NCI-H1930 (cell line): ENCODE data around the gene ACACA.
A peak's percentile ranks its signal among the peaks of the same experiment; 100 is the strongest.

Source experiments
- DNase-seq, 2 experiments: peaks; one replicate each; lab custom pipeline; 2025; lab: John Stamatoyannopoulos, UW

ACACA gene

DNA sequence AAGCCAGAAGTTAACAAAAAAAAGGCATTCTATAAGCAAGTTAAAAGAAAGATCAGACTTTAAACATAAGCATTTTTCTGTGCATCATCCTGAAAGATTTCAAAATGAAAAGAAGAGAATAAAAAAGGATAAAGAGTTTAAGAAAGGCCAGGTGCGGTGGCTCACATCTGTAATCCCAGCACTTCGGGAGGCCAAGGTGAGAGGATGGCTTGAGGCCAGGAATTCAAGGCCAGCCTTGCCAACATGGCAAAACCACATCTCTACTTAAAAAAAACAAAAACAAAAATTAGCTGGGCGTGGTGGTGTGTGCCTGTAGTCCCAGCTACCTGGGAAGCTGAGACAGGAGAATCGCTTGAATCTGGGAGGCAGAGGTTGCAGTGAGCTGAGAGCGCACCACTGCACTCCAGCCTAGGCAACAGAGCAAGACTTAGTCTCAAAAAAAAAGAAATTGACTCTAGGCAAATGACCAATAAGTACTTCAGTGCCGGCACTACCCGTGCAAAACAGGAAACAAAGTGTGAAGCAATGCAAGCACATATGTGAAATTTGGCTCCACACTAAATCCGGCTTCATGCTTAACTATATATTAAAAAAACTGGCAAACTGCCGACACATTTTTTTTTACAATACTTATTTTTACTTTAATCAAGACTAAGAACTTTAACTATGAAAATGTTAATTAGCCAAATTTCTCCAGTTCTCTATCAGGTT lies 114.1 kb downstream of the ACACA start:
- no peak for DNase-seq

DNA sequence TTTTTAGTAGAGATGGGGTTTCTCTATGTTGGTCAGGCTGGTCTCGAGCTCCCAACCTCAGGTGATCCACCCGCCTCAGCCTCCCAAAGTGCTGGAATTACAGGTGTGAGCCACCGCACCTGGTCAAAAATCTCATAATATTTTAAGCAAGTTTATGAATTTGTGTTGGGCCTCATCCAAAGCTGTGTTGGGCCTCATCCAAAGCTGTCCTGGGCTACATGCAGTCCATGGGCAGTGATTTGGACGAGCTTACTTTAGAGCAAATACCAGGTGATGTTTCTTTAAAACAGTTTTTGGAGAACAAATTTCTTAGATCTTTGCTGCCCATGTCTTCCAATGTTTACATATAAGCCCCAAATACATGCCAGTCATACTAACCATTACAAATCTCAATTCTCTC lies 115.3 kb downstream of the ACACA start:
- no peak for DNase-seq

DNA sequence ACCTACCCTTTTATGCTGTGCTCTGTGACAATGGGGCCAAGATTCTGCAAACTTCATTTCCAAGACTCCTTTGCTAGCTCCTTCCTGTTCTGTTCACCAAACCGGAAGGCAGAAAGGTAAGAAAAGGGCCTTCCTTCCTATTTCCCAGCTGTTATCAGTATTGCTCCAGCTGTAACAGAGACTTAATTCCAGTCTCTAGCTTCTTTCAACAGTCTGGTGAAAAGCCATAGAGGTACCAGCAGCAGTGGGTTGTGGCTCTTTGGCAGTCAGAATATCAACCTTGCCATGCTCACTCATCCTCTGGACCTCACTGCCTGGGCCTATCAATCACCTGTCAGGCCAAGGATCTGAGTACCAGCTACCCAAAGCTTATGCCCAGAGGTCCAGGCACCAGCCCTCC lies 120.2 kb downstream of the ACACA start:
- DNase-seq, result no peak

DNA sequence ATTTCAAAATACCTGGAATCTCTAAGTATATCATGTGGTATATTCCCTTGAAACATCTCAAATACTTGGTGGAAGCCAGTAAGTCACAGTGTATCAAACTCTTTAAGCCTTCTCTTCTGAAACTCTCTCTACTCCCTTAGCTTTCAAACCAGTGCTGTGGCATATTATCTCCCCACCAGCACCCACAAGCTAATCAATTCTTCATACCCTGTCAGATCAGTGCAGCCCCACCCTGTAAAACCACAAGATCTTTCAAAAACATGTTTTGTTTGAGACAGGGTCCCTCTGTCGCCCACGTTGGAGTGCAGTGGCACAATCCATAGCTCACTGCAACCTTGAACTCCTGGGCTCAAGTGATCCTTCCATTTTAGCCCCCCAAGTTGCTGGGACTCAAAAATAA lies 122.4 kb downstream of the ACACA start:
- no peak for DNase-seq

DNA sequence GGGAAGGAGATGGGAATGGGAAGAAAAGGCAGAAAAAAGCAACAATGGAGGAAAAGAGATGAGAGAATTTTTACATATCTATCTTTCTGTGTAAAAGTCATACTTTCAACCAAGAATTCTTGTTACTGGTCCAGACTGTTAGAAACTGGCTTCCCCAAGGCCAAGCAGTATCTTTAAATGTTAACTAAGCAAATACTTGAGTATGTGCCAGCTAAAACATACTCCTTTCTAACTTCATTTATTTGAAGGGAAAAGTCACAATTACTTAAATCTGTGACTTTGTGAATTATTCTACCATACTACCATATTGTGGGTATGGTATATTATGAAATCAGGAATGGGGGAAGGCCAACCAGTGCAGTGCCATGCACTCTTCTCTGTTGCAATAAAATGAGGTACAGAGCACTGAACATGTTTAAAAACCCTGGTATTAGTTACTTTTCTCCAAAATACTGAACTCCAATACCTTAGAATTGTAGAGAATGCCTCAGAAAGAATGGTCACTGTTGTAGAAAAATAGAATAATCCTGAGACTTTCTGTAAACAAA lies 123.1 kb downstream of the ACACA start:
- DNase-seq, result no peak

DNA sequence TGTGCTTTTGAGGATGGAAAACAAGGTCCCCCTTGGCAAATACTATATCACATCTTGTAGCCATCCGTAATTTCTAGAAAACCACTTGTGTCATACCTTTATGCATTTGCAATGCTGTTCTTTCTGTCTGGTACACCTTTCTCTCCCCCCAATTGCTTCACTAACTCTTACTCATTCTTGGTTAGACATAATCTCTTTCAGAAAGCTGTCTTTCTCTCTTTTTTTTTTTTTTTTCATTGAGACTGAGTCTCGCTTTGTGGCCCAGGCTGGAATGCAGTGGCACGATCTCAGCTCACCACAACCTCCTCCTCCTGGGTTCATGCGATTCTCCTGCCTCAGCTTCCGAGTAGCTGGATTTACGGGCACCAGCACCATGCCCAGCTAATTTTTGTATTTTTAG lies 125.8 kb downstream of the ACACA start:
- DNase-seq, result no peak

DNA sequence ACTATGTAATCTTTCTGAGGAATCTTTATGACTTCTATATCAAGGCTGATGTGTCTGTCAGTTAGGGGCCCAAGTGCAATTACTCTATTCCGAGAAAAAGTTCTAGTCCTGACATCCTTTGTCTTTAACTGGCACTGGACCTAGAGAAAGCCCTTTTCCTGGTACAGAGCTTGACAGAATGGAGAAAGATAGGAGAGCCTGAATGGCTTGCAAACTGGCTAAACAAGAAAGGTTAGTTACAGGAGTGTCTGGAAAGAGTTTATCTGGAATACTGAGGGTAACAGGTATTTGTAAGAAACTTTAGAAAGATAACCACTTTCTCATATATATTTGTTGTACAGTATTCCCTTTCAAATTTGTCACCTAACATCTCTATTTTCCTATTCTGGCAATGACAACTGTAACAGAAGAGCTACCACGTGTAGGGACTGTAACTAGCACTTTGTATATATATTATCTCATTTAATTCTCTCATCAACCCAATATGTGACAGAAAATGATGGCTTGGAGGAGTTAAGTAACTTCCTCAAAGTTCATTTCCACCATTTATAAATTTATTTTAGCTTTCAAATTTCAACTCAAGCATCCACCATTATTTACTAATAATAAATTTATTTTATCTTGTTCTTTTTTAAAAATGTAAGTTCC lies 128.3 kb downstream of the ACACA start:
- no peak for DNase-seq

DNA sequence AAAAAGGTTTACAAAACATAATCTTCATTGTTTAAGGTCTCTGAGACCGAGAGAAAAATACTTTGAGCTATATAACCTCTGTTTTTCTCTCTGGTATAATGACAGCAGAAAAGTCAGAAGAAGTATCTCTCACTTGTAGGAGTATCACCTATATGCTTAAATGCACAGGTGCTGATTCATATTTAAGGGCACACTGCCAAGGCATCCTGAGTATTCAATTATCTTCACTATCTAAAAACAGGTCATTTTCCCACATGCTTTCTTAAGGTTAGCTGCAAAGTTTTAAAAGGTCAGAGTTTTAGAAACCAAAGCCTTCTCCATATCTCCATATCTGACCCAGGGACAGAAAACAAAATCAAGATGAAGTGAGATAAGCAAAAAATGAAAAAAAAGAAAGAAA lies 130.2 kb downstream of the ACACA start:
- DNase-seq, result no peak

DNA sequence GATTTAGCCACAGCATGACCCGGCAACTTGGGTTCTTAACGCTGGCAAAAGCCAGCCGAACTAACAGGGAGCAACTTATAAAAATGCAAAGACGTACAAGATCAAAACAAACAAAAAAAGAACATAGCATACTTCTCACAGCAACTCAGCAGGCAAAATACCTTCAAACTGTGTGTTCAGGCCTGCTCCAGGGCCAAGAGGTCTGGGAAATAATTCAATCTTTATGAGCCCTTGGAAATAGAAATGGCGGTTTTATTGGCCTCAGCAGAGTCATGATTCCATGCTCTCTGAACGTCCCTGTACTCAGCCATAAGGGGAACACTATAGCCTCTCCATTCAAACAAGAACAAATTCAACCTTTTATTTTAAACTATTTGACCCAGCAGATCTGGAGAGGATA lies 132.2 kb downstream of the ACACA start:
- no peak for DNase-seq

DNA sequence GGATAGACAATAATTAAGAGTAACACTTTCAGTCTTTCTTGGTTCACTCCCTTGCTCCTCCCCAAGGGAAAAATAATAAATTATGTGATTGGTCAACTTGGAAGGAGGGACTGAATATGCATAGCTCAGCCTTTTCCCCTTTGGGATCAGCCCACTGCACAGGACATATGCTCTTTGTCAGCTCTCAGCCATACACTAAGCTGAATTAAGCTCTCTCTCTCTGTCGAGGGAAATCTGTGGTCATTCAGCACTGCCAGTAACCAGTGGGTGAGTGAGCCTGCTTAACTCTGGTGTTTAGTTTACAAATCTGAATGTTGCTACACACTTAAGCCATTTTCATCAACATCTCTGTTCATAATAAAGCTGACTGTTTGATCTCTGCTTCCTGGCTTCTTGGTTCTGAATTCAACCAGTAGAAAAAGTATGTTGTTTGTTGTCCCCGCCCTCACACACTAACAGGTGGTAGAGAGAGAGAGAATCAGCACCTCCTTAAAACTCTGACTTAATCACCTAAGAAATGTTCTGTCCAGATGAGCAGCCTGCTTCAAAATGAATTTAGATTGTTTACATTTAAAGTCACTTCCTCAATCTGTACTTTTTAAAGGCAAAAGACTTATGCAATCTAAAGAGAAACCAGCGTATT lies 133.1 kb downstream of the ACACA start:
- DNase-seq, result no peak

DNA sequence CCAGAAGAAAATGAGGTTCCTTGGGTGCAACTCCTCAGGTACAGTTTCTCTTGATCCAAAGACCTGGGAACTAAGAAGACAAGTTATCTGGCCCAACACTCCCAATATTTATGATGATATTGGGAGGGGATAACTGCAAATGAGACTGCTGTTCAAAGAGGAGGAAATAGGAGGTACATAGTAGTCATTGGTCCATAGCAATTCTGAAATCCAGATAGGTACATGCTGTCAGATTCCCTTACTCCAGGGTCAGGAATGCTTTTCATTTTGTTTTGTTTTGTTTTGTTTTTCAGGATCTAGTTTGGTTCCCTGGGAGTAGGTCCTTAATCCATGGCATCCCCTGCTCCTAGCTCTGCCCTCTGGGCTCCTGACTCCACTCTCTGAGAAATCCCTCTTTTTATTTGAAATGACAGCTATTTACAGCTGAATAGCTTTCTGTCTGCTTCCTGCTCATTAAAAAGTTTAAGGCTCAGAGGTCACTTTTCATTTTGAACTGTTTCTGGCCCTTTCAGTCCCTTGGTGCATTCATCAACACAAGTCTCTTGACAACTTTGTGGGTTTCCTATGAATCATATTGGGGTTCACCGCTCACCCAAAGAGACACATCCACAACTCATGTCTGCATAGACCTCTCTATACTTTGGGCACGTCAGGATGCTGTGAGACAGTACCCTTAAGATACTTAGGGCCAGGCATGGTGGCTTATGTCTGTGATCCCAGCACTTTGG lies 141.0 kb downstream of the ACACA start:
- no peak for DNase-seq

DNA sequence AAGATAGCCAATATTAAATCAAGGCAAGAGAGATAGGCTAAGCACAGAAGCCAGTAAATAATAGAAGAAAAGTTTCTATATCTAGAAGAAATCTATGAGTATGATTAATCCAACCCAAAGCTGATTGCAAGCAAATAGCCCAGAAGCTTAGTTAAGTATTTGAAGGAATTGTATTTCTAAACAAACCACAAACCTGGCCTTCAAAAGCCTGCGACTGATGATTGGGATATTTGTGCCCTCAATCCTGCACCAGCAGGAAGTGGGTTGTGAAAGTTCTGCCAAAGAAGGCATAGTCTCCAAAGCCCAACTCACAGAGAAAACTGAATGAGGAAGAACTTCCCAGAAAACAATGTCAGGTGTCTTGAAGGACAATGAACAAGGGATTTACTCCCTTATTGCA lies 145.3 kb downstream of the ACACA start:
- no peak for DNase-seq

DNA sequence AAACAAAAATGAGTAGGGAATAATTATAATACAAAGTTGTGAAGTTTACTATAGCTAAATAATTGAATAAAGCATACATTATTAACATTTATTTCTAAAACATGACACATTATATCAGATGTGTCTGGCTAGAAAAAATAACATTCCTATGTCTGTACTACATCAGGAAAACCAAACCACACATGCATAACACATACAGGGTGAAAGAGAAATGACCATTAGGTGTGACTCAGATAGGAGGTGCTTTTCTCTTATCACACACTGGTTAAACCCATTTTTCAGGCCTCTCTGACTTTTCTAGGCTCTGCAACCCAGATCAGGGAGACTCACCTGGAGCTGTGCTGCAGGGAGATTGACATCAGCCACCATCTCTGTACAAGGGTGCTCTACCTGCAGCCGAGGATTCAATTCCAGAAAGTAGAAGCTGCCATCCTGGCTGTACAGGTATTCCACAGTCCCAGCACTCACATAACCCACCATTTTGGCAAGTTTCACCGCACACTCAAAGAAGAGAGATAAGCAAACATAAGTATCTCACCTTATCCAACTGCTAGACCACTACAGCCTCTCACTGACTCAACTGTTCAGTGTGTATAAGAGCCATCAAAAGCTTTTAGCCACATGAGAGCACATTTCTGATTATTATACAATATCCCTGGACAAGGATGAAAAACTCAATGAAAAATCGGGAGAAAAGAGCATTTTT lies 147.5 kb downstream of the ACACA start:
- no peak for DNase-seq

DNA sequence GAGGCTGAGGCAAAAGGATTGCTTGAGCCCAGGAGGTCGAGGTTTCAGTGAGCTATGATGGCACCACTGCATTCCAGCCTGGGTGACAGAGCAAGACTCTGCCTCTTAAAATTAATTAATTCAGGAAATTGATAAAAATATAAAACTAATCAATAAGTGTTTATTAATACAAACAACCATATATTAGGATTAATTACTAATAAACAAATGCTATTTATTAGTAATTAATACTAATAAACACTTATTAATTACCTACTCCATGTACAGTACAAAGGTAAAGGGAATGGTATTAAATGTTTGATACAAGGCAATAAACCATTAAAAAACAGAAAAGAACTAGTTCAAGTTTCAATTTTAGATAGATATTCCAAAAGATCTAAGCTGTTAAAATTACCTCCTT lies 150.0 kb downstream of the ACACA start:
- DNase-seq, result no peak

DNA sequence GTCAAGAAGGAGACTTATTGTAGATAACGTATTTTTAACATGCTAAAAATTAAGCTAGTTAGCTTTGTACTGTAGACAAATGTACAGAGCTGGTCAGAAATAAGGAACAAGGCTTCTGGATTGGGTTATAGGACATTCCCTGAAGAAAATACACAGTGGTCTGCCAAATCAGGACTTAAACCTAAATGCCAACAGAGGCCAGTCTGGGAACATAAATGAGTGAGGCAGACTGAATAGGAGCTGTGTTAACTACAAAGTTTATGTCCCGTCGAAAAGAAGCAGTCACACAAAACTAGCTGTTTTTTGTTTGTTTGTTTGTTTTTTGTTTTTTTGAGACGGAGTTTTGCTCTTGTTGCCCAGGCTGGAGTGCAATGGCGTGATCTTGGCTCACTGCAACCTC lies 151.2 kb downstream of the ACACA start:
- DNase-seq, result no peak

DNA sequence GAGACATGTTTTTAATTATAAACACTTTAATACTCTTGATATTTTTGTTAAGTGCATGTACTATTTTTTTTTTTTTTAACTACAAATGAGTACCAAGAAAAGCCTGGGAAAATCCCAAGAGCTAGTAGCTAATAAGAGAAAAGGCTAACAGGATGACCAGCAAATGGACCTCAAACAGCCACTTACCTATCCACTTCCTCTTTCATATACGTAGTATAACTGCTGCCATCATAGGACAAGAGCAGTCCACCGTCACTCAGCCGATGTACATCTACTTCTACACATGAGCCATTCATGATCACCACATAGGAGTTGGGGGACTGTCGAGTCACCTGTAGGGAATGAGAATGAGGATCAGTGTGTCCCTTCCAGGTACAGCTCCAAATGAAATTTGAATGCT lies 158.8 kb downstream of the ACACA start:
- no peak for DNase-seq

DNA sequence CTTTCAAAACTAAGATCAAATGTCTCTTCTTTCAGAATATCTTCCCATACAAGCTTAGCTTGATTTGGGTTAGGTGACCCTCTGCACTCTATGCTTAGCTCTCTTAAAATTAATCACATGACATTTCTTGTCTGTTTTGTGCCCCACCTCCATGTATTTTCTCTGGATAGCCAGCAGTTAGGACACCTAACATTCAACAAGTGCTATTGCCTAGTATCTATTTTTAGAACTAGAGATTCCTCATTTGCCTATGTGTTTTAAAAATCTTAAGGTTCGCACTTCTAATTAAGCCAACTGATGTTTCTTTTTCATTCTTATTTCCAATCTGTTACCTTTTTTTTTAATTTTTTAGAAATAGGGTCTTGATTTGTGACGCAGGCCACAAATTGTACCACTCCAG lies 160.6 kb downstream of the ACACA start:
- no peak for DNase-seq

DNA sequence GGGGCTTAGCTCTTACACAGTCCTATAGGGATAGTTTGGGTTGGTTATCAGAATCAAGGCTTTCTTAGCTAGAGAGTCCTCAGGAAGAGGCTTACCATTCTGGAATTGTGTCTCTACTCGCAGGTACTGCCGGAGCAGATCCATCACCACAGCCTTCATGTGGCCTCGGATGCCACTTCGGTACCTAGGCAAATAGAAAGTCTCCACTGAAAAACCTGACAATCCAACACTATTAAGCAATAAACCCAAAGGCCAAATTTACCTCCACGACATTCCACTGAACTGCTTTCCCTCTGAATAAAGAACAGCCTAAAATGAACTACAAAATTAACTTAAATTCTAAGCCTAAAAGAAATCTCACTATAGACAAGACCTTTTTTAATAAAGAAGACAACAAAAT lies 166.3 kb downstream of the ACACA start:
- DNase-seq, result no peak

DNA sequence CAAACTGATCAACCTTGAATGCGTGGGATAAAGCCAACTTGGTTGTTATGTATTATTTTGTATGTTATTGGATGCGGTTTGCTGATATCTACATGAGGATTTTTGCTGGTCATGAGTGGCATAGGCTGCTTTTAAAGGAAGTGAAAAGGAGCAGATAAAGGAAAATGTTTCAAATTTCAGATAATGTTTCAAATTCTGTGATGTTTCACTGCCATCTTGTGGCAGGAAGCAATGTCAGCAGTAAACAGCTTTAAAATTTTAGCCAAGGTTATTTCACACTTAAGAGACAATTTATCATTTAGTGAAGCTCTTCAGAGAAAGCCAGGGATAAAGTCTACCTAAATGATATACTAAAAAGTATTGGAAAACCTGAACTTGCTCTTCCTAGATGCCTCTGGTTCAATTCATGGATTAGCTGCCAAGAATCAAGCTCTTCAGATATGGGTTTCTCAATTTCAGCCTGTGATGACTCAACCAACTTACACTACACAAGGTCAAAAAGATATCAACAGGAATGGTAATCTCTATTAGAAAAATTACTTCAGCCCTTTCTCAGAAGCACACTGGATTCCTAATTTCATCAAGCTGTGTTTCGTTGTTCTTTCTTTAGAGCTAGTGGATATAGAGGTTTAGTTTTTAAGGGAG lies 166.8 kb downstream of the ACACA start:
- DNase-seq, result peak in 1 of 2 experiments; percentile 7

DNA sequence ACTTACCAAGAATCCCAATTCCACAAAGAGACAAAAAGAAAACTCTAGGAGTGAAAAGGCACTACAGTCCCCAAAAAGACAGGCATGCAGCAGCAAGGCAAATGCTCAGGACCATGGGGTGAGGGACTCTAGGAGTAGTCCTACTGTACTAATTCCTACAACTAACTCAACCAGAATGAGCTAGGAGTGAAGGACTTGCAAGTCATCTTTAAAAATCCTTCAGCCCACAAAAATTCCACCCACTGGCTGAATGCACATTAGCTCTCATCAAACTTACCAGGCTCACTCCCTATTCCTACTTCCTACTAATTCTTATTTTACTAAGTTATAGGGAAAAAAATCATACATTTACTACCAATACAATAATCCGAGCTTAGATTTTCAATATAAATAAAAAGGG lies 172.5 kb downstream of the ACACA start:
- DNase-seq, result no peak

DNA sequence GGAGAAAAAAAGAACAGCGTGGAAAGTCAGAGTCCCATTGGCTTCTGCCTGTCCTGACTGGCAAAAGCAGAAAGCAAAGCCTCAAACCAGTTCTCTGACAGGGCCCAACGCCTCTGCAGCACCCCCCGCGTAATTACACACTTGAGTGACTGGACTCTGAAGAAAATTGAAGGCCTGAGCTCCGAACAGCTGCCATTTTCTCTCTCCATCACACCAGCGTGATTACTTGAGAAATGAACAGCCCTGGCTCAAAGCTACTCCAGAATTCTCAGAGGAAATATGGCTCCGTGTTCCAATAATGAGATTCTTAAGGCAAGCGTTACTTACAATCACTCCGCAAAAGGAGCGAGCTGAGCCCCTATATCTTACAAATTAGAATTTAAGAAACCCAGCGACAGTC lies 173.6 kb downstream of the ACACA start:
- DNase-seq, result no peak
